ENCODE data around the gene KISS1R.
"Not testable (repeated sequence)": the region's sequence is repeated elsewhere in the genome, so short reads cannot be mapped to it uniquely, and the experiment has no call there.

Gene KISS1R

GRCh38 chr19:881385-882071 lies 35.6 kb upstream of the KISS1R start:
- no peak for DNase-seq (ENCODE audit: low read depth)

GRCh38 chr19:882871-883497 lies 34.1 kb upstream of the KISS1R start:
- no peak for DNase-seq (ENCODE audit: low read depth)

- no peak for DNase-seq (ENCODE audit: low read depth)
Observed at GRCh38 chr19:883661-884211, 33.4 kb upstream of the KISS1R start.

- DNase-seq (ENCODE audit: low read depth), result no peak
Observed at GRCh38 chr19:884420-885211, 32.5 kb upstream of the KISS1R start.

GRCh38 chr19:885536-886224 lies 31.5 kb upstream of the KISS1R start:
- DNase-seq (ENCODE audit: low read depth), result no peak

- no peak for DNase-seq (ENCODE audit: low read depth)
Observed at GRCh38 chr19:887072-887471, 30.1 kb upstream of the KISS1R start.

GRCh38 chr19:887599-887998 lies 29.5 kb upstream of the KISS1R start:
- no peak for DNase-seq (ENCODE audit: low read depth)

GRCh38 chr19:888581-889385 lies 28.4 kb upstream of the KISS1R start:
- DNase-seq (ENCODE audit: low read depth), result no peak

- no peak for DNase-seq (ENCODE audit: low read depth)
Observed at GRCh38 chr19:889662-890295, 27.4 kb upstream of the KISS1R start.

- no peak for DNase-seq (ENCODE audit: low read depth)
Observed at GRCh38 chr19:890831-891230, 26.3 kb upstream of the KISS1R start.

- not testable (repeated sequence) for DNase-seq (ENCODE audit: low read depth)
Observed at GRCh38 chr19:891421-892200, 25.5 kb upstream of the KISS1R start.

- no peak for DNase-seq (ENCODE audit: low read depth)
Observed at GRCh38 chr19:892243-892893, 24.8 kb upstream of the KISS1R start.

GRCh38 chr19:892894-893689 lies 24.0 kb upstream of the KISS1R start, which contains the start of the genes MED16 and RNU6-9:
TSS of gene MED16 (minus strand) at chr19:893187. CDS start at chr19:891131, 2,056 bp downstream.
TSS of gene RNU6-9 (plus strand) at chr19:893484.
- DNase-seq (ENCODE audit: low read depth), result peak; percentile 76

GRCh38 chr19:896434-896833 lies 20.7 kb upstream of the KISS1R start:
- no peak for DNase-seq (ENCODE audit: low read depth)

- no peak for DNase-seq (ENCODE audit: low read depth)
Observed at GRCh38 chr19:896999-897398, 20.1 kb upstream of the KISS1R start.

GRCh38 chr19:897442-898039 lies 19.6 kb upstream of the KISS1R start:
- no peak for DNase-seq (ENCODE audit: low read depth)

GRCh38 chr19:898663-899062 lies 18.5 kb upstream of the KISS1R start:
- no peak for DNase-seq (ENCODE audit: low read depth)
